IMR-90 (cell line): ENCODE measurements around the gene CENPP. TPM values are rescaled to one million over a fixed set of nuclear protein-coding genes. Genes with fewer than 3 reads are reported as not detected.

ENCODE experiments used
- ATAC-seq: fragments of 200-7000 bp; cut with Tn5 transposase; 2 replicates; pipeline ENCODE4 v1.9.1; 2020; ENCODE audit warnings: low read depth, mild to moderate bottlenecking, moderate library complexity
- BruUV-seq: library from RNA; stranded (reverse); fragments of 400-500 nt; replicated peaks from 2 replicates; lab custom pipeline; 2021; lab: Mats Ljungman, UMichigan
- CTCF ChIA-PET: fragments of 300-600 bp; formaldehyde crosslinking; extraction: SDS; loops from one replicate; lab custom pipeline; 2021; ENCODE audit warnings: antibody characterized with exemption; lab: Yijun Ruan, JAX
- POLR2A ChIA-PET: fragments of 300-600 bp; sonication (Branson Sonifier 250); formaldehyde crosslinking; loops from one replicate; lab custom pipeline; 2022; ENCODE audit warnings: antibody characterized with exemption; ENCODE audit not compliant: unreplicated experiment; lab: Charles Lee
- DNase-seq: peaks from one replicate; pipeline ENCODE4 v3.0.0; 2013
- H2AFZ ChIP-seq: replicated peaks from 2 replicates; pipeline ENCODE3; 2013; ENCODE audit warnings: low read length, mild to moderate bottlenecking; ENCODE audit not compliant: poor library complexity
- H2AK5ac ChIP-seq: 2 replicates; pipeline ENCODE4 v1.6.1; 2013; ENCODE audit warnings: low read depth, low read length, inconsistent platforms
- H2AK9ac ChIP-seq: replicated peaks from 2 replicates; pipeline ENCODE3; 2013; ENCODE audit warnings: mild to moderate bottlenecking, low read depth, low read length, moderate library complexity; ENCODE audit not compliant: poor library complexity
- H2BK120ac ChIP-seq: 2 replicates; pipeline ENCODE4 v1.6.1; 2013; ENCODE audit warnings: low read depth, low read length, inconsistent platforms
- H2BK15ac ChIP-seq: 3 replicates; pipeline ENCODE4 v1.6.1; 2013; ENCODE audit warnings: low read depth, low read length, inconsistent platforms
- H2BK20ac ChIP-seq: 2 replicates; pipeline ENCODE4 v1.6.1; 2013; ENCODE audit warnings: low read depth, mild to moderate bottlenecking, inconsistent platforms, low read length, moderate library complexity
- H2BK5ac ChIP-seq: 2 replicates; pipeline ENCODE4 v1.6.1; 2013; ENCODE audit warnings: mild to moderate bottlenecking, low read depth, low read length, inconsistent platforms; ENCODE audit not compliant: poor library complexity, severe bottlenecking
- H3K14ac ChIP-seq: replicated peaks from 2 replicates; pipeline ENCODE4 v1.6.1; 2013; ENCODE audit warnings: low read depth, low read length, inconsistent platforms
- H3K18ac ChIP-seq: 2 replicates; pipeline ENCODE4 v1.6.1; 2013; ENCODE audit warnings: low read depth, low read length, control low read depth
- H3K23ac ChIP-seq: 2 replicates; pipeline ENCODE4 v1.6.1; 2013; ENCODE audit warnings: low read depth, low read length, inconsistent platforms
- H3K27ac ChIP-seq: 2 replicates; pipeline ENCODE4 v1.5.1; 2013; ENCODE audit warnings: mild to moderate bottlenecking, control low read depth, low read length; ENCODE audit not compliant: insufficient read depth
- H3K27me3 ChIP-seq: 2 replicates; pipeline ENCODE4 v1.6.1; 2013; ENCODE audit warnings: low read length; ENCODE audit not compliant: control insufficient read depth, insufficient read depth
- H3K36me3 ChIP-seq: 2 replicates; pipeline ENCODE4 v1.6.1; 2013; ENCODE audit warnings: low read length, mixed read lengths; ENCODE audit not compliant: control insufficient read depth, insufficient read depth
- H3K4ac ChIP-seq: 2 replicates; pipeline ENCODE4 v1.6.1; 2013; ENCODE audit warnings: low read depth, low read length, inconsistent platforms
- H3K4me1 ChIP-seq: 2 replicates; pipeline ENCODE4 v1.6.1; 2013; ENCODE audit warnings: low read length, mixed read lengths; ENCODE audit not compliant: control insufficient read depth, insufficient read depth
- H3K4me2 ChIP-seq: 2 replicates; pipeline ENCODE4 v1.6.1; 2013; ENCODE audit warnings: low read depth, mild to moderate bottlenecking, control low read depth, low read length, moderate library complexity
- H3K4me3 ChIP-seq: 2 replicates; pipeline ENCODE4 v1.5.1; 2013; ENCODE audit warnings: low read depth, mild to moderate bottlenecking, control low read depth, low read length, moderate library complexity; ENCODE audit not compliant: insufficient read depth
- H3K56ac ChIP-seq: 2 replicates; pipeline ENCODE4 v1.6.1; 2013; ENCODE audit warnings: low read length, inconsistent platforms; ENCODE audit not compliant: insufficient read depth; ENCODE audit errors: extremely low read depth
- H3K79me1 ChIP-seq, 2 experiments: 2 replicates each; pipeline ENCODE4 v1.6.1; 2013; ENCODE audit warnings: low read length in 2 of 2, inconsistent platforms in 1 of 2, low read depth in 1 of 2
- H3K9ac ChIP-seq: 2 replicates; pipeline ENCODE4 v1.6.1; 2013; ENCODE audit warnings: low read depth, low read length, control low read depth
- H3K9me1 ChIP-seq: 2 replicates; pipeline ENCODE4 v1.6.1; 2013; ENCODE audit warnings: low read length, inconsistent platforms; ENCODE audit not compliant: insufficient read depth
- H3K9me3 ChIP-seq: 2 replicates; pipeline ENCODE4 v1.6.1; 2013; ENCODE audit warnings: low read length; ENCODE audit not compliant: control insufficient read depth, insufficient read depth
- H4K20me1 ChIP-seq: 2 replicates; pipeline ENCODE4 v1.6.1; 2013; ENCODE audit warnings: low read length, inconsistent platforms; ENCODE audit not compliant: insufficient read depth
- H4K5ac ChIP-seq: 2 replicates; pipeline ENCODE4 v1.6.1; 2013; ENCODE audit warnings: mild to moderate bottlenecking, low read depth, low read length, control low read depth
- H4K8ac ChIP-seq, 2 experiments: 2 replicates each; pipeline ENCODE4 v1.6.1; 2013; ENCODE audit warnings: low read depth in 2 of 2, low read length in 2 of 2, control low read depth in 1 of 2, inconsistent platforms in 1 of 2
- H4K91ac ChIP-seq: 2 replicates; pipeline ENCODE4 v1.6.1; 2013; ENCODE audit warnings: low read depth, low read length, inconsistent platforms; ENCODE audit not compliant: insufficient read depth
- BHLHE40 ChIP-seq: fragments of 150-350 bp; IDR thresholded peaks from 2 replicates; pipeline ENCODE4 v1.6.1; 2016; ENCODE audit warnings: mild to moderate bottlenecking, low read depth, low read length
- CEBPB ChIP-seq: IDR thresholded peaks from 2 replicates; pipeline ENCODE4 v1.6.1; 2012; ENCODE audit warnings: low read depth, low read length, improper control_type of control experiment
- CHD1 ChIP-seq: IDR thresholded peaks from 2 replicates; pipeline ENCODE4 v1.6.1; 2012; ENCODE audit warnings: low read depth, low read length, improper control_type of control experiment
- FOS ChIP-seq: fragments of 150-350 bp; IDR thresholded peaks from 2 replicates; pipeline ENCODE4 v1.6.1; 2016; ENCODE audit warnings: low read depth, low read length
- MAFK ChIP-seq: IDR thresholded peaks from 2 replicates; pipeline ENCODE4 v1.6.1; 2012; ENCODE audit warnings: low read depth, low read length, improper control_type of control experiment
- MAZ ChIP-seq: IDR thresholded peaks from 2 replicates; pipeline ENCODE4 v1.6.1; 2012; ENCODE audit warnings: low read depth, mild to moderate bottlenecking, low read length, improper control_type of control experiment, moderate library complexity, borderline replicate concordance
- MXI1 ChIP-seq: IDR thresholded peaks from 2 replicates; pipeline ENCODE4 v1.6.1; 2012; ENCODE audit warnings: low read depth, mild to moderate bottlenecking, low read length, moderate library complexity, borderline replicate concordance
- NFE2L2 ChIP-seq: fragments of 150-350 bp; IDR thresholded peaks from 2 replicates; pipeline ENCODE4 v1.6.1; 2016; ENCODE audit warnings: low read depth, mild to moderate bottlenecking, low read length
- POLR2A ChIP-seq: IDR thresholded peaks from 2 replicates; pipeline ENCODE4 v1.6.1; 2012; ENCODE audit warnings: mild to moderate bottlenecking, low read depth, low read length
- RAD21 ChIP-seq: IDR thresholded peaks from 2 replicates; pipeline ENCODE4 v1.6.1; 2012; ENCODE audit warnings: low read length, improper control_type of control experiment
- RCOR1 ChIP-seq: IDR thresholded peaks from 2 replicates; pipeline ENCODE4 v1.6.1; 2012; ENCODE audit warnings: mild to moderate bottlenecking, low read length, improper control_type of control experiment; ENCODE audit not compliant: insufficient replicate concordance
- RFX5 ChIP-seq: IDR thresholded peaks from 2 replicates; pipeline ENCODE4 v1.8.0; 2012; ENCODE audit warnings: low read depth, mild to moderate bottlenecking, low read length, moderate library complexity
- SMC3 ChIP-seq: fragments of 150-350 bp; IDR thresholded peaks from 2 replicates; pipeline ENCODE4 v1.6.1; 2016; ENCODE audit warnings: low read depth, mild to moderate bottlenecking, antibody characterized with exemption, low read length, moderate library complexity
- WGBS, 2 experiments: methylation state at CpG; one replicate each; pipeline versions ENCODE4 v1.1.5 to v1.1.7; 2013; ENCODE audit warnings: missing lambda C conversion rate in 2 of 2; ENCODE audit not compliant: insufficient read length in 1 of 2; ENCODE audit errors: extremely low coverage in 2 of 2; 5-methylcytosine and 5-hydroxymethylcytosine counted together
- dilution Hi-C: fragments of 300-500 bp; cut with HindIII; formaldehyde crosslinking; loops from one replicate; pipeline ENCODE4 v1.14.3; 2018; ENCODE audit warnings: low sequenced_read_pairs; ENCODE audit not compliant: unreplicated experiment
- in situ Hi-C: fragments of 300-500 bp; cut with MboI; formaldehyde crosslinking; loops from 3 replicates; pipeline ENCODE4 v1.14.3; 2019; ENCODE audit warnings: low sequenced_read_pairs, inconsistent platforms, mixed read lengths
- intact Hi-C: fragments of 100-400 bp; cut with micrococcal nuclease; formaldehyde crosslinking; loops from 2 replicates; pipeline ENCODE4 v1.10.0; 2022
- polyA plus RNA-seq, 3 experiments: library from polyadenylated mRNA; depleted of rRNA; stranded (reverse); fragments of >200 nt; gene quantifications; 2 replicates each; pipeline ENCODE4 v1.2.3, GENCODE V29; 2012; ENCODE audit warnings: low replicate concordance in 1 of 3
- total RNA-seq: library from RNA; depleted of rRNA; stranded (reverse); fragments of >200 nt; gene quantifications from 2 replicates; pipeline ENCODE4 v1.2.3, GENCODE V29; 2012
- TF ChIP-seq, protein P1 (sequence below): conservative IDR thresholded peaks from 2 replicates; pipeline ENCODE4 v1.5.1; 2012; ENCODE audit warnings: mild to moderate bottlenecking, low read depth, low read length, improper control_type of control experiment
- TF ChIP-seq, protein P2 (sequence below): fragments of 150-350 bp; IDR thresholded peaks from 2 replicates; pipeline ENCODE4 v1.6.1; 2017; ENCODE audit warnings: mild to moderate bottlenecking, antibody characterized with exemption, low read length, low read depth
- TF ChIP-seq, protein P3 (sequence below): fragments of 150-350 bp; IDR thresholded peaks from 2 replicates; pipeline ENCODE4 v1.6.1; 2016; ENCODE audit warnings: low read depth, mild to moderate bottlenecking, low read length, moderate library complexity, borderline replicate concordance

CENPP gene
- total and polyA plus RNA-seq, 2 of the 4 experiments (the other 2 are of a cell fraction), result 1.4 to 2.0 TPM

DNA sequence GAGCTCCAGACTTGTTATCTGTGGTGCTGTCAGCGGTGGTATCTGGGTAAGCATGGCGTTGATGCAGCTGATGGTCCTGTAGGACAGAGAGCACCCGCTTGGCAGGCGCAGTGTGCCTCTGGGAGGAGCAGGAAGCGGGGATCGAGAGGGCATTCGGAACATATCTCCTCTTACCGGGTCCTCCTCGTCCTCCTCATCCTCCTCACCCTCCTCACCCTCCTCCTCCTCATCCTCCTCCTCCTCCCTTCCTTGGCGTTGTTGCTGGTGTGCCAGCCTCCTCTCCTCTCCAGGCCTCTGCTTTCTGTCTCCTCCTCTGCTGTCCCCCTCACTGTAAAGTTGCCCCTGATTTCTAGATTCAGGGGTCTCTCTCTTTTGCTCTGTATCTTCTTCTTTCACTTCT is 188.9 kb downstream of the CENPP start:
- ChIA-PET CTCF (no interaction called here), POLR2A (no interaction called here)
- Histone ChIP-seq H3K36me3 (no peaks in the 10 kb centered on the region), H2AFZ (no peak overlapping the region), H4K91ac (no peak overlapping the region), H3K4me3 (no peak overlapping the region), H2BK5ac (no peak overlapping the region), H2BK20ac (no peak overlapping the region), H3K9ac (no peak overlapping the region), H3K4me2 (no peak overlapping the region), H4K20me1 (no peaks in the 10 kb centered on the region), H2BK15ac (0 out of 3 replicates have a peak overlapping the region, but pooled peaks have one; percentile 33), H3K27ac (no peak overlapping the region), H2AK9ac (no peak overlapping the region), H3K9me1 (peaks cover 6% of the 10 kb centered on the region; the same call in 1 of the 2 replicates), H3K4ac (no peak overlapping the region), H3K14ac (no peak overlapping the region), H2AK5ac (0 out of 2 replicates have a peak overlapping the region, but pooled peaks have one; percentile 38), H3K9me3 (no peaks in the 10 kb centered on the region), H3K27me3 (no peaks in the 10 kb centered on the region), H3K18ac (no peak overlapping the region), H3K4me1 (peaks cover 9% of the 10 kb centered on the region), H3K56ac (no peak overlapping the region), H3K23ac (no peak overlapping the region), H4K8ac (no peak overlapping the region), H3K79me1 (no peaks in the 10 kb centered on the region), H4K5ac (no peak overlapping the region), H2BK120ac (no peak overlapping the region)
- BruUV-seq, result no TSS peak
- ATAC-seq (no peak), DNase-seq (no peak)
- WGBS, 2 experiments, result 100% methylated on average over 3 of the region's 10 CpGs; no CpG with 5 or more reads in 1 of the 2 experiments
- in situ Hi-C loops, result no loop called here
- intact Hi-C loops, result loop anchor here (10.0 kb wide), 1 partner anchor 1520 kb away; no protein-coding TSS in a partner anchor
- dilution Hi-C loops, result no loop called here
- TF ChIP-seq MXI1 (no peak), RCOR1 (no peak), CHD1 (no peak), BHLHE40 (no peak), RAD21 (no peak), FOS (no peak), NFE2L2 (no peak), RFX5 (no peak), POLR2A (no peak), CEBPB (no peak), MAFK (no peak), SMC3 (no peak), MAZ (no peak)
- TF ChIP-seq, protein P1, sequence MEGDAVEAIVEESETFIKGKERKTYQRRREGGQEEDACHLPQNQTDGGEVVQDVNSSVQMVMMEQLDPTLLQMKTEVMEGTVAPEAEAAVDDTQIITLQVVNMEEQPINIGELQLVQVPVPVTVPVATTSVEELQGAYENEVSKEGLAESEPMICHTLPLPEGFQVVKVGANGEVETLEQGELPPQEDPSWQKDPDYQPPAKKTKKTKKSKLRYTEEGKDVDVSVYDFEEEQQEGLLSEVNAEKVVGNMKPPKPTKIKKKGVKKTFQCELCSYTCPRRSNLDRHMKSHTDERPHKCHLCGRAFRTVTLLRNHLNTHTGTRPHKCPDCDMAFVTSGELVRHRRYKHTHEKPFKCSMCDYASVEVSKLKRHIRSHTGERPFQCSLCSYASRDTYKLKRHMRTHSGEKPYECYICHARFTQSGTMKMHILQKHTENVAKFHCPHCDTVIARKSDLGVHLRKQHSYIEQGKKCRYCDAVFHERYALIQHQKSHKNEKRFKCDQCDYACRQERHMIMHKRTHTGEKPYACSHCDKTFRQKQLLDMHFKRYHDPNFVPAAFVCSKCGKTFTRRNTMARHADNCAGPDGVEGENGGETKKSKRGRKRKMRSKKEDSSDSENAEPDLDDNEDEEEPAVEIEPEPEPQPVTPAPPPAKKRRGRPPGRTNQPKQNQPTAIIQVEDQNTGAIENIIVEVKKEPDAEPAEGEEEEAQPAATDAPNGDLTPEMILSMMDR, result no peak
- TF ChIP-seq, protein P2, sequence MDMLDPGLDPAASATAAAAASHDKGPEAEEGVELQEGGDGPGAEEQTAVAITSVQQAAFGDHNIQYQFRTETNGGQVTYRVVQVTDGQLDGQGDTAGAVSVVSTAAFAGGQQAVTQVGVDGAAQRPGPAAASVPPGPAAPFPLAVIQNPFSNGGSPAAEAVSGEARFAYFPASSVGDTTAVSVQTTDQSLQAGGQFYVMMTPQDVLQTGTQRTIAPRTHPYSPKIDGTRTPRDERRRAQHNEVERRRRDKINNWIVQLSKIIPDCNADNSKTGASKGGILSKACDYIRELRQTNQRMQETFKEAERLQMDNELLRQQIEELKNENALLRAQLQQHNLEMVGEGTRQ, result no peak
- TF ChIP-seq, protein P3, sequence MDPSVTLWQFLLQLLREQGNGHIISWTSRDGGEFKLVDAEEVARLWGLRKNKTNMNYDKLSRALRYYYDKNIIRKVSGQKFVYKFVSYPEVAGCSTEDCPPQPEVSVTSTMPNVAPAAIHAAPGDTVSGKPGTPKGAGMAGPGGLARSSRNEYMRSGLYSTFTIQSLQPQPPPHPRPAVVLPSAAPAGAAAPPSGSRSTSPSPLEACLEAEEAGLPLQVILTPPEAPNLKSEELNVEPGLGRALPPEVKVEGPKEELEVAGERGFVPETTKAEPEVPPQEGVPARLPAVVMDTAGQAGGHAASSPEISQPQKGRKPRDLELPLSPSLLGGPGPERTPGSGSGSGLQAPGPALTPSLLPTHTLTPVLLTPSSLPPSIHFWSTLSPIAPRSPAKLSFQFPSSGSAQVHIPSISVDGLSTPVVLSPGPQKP, result no peak
